Memory B cell (primary cell): ENCODE data around the gene RNF17.

Experiments
- ATAC-seq: fragments of 150-1000 bp; cut with Tn5 transposase; 2 replicates; pipeline ENCODE4 v1.10.0; 2021; ENCODE audit warnings: low read depth, mild to moderate bottlenecking, moderate library complexity
- DNase-seq, 2 donors: peaks; one replicate each; pipeline ENCODE4 v3.0.0; 2022; ENCODE audit warnings: low spot score in 2 of 2
- H3K27ac Mint-ChIP-seq: one replicate; pipeline ENCODE4 v1.8.0; 2022; ENCODE audit warnings: mild to moderate bottlenecking, moderate library complexity, mixed read lengths
- H3K27me3 Mint-ChIP-seq: one replicate; pipeline ENCODE4 v1.8.0; 2022; ENCODE audit warnings: mixed read lengths
- H3K36me3 Mint-ChIP-seq: one replicate; pipeline ENCODE4 v1.8.0; 2022; ENCODE audit warnings: mild to moderate bottlenecking, mixed read lengths
- H3K4me1 Mint-ChIP-seq: one replicate; pipeline ENCODE4 v1.8.0; 2022; ENCODE audit warnings: mixed read lengths
- H3K4me3 Mint-ChIP-seq: one replicate; pipeline ENCODE4 v1.8.0; 2022; ENCODE audit warnings: mild to moderate bottlenecking, moderate library complexity, mixed read lengths
- H3K9me3 Mint-ChIP-seq: one replicate; pipeline ENCODE4 v1.8.0; 2022; ENCODE audit warnings: mixed read lengths

The RNF17 gene

GRCh38 chr13:24737042-24737441 lies 26.9 kb upstream of the RNF17 start:
- Mint-ChIP-seq H3K4me3 (no peak overlapping the region), H3K36me3 (no peaks in the 10 kb centered on the region), H3K9me3 (peaks cover 3% of the 10 kb centered on the region), H3K27ac (no peak overlapping the region), H3K27me3 (no peaks in the 10 kb centered on the region), H3K4me1 (no peaks in the 10 kb centered on the region)
- DNase-seq (no peak), ATAC-seq (no peak)

GRCh38 chr13:24738366-24738847 lies 25.6 kb upstream of the RNF17 start:
- no peaks in the 10 kb centered on the region for H3K27me3 Mint-ChIP-seq
- no peaks in the 10 kb centered on the region for H3K9me3 Mint-ChIP-seq
- no peak overlapping the region for H3K4me3 Mint-ChIP-seq
- no peak overlapping the region for H3K27ac Mint-ChIP-seq
- no peaks in the 10 kb centered on the region for H3K36me3 Mint-ChIP-seq
- H3K4me1 Mint-ChIP-seq = no peaks in the 10 kb centered on the region
- DNase-seq (no peak), ATAC-seq (no peak)

- H3K36me3 Mint-ChIP-seq = no peaks in the 10 kb centered on the region
- H3K9me3 Mint-ChIP-seq = no peaks in the 10 kb centered on the region
- H3K27ac Mint-ChIP-seq = no peak overlapping the region
- no peaks in the 10 kb centered on the region for H3K4me1 Mint-ChIP-seq
- no peak overlapping the region for H3K4me3 Mint-ChIP-seq
- H3K27me3 Mint-ChIP-seq = peaks cover 5% of the 10 kb centered on the region
- ATAC-seq = no peak
- DNase-seq = no peak
Measured at GRCh38 chr13:24740014-24740890, 23.7 kb upstream of the RNF17 start.

GRCh38 chr13:24741016-24741662 lies 22.8 kb upstream of the RNF17 start:
- Mint-ChIP-seq H3K4me1 (no peaks in the 10 kb centered on the region), H3K4me3 (no peak overlapping the region), H3K36me3 (no peaks in the 10 kb centered on the region), H3K27me3 (peaks cover 5% of the 10 kb centered on the region), H3K9me3 (no peaks in the 10 kb centered on the region), H3K27ac (no peak overlapping the region)
- DNase-seq (no peak), ATAC-seq (peak; percentile 10)

DNA sequence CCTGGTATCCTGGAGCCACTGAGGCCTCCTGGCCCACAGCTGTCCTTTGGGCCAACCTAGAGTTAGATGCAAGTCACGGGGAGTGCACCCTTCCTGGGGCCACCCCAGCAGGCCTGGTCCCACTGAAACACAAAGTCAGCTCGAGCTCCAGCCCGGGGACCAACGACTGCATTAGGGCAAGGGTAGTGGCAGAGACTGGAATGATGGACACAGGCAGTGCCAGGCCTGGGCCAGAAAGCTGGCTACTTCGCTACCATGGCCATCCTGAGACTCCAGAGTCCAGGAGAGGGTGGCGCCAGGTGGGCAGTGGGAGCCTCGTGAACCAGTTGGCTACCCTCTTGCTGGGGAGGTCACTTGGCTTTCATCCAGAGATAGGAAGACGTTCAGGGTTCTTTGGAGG lies 22.2 kb upstream of the RNF17 start:
- no peak for ATAC-seq
- Mint-ChIP-seq H3K9me3 (no peaks in the 10 kb centered on the region), H3K36me3 (no peaks in the 10 kb centered on the region), H3K27ac (no peak overlapping the region), H3K4me1 (no peaks in the 10 kb centered on the region), H3K4me3 (no peak overlapping the region), H3K27me3 (peaks cover 7% of the 10 kb centered on the region)
- no peak for DNase-seq

DNA sequence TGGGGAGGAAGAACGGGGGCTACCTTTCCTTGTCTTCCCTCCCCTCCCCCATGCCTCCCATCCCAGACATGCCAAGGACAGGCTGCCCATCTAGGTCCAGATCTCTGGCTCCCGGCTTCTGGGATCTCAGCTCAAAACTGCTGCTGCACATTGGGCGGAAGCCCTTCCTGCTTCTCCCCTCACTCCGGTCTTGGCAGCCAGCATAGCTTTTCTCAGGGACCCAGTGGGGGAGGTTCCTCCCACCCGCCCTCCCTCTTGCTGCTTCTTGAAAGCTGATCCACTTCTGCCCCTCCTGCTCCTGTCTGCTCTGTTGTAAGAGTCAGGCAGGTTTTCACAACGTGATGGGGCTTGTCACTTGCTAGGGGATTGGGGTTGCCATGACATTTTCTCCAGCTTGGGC lies 21.7 kb upstream of the RNF17 start:
- Mint-ChIP-seq H3K36me3 (no peaks in the 10 kb centered on the region), H3K4me3 (no peak overlapping the region), H3K9me3 (no peaks in the 10 kb centered on the region), H3K27ac (no peak overlapping the region), H3K4me1 (peaks cover 2% of the 10 kb centered on the region), H3K27me3 (peaks cover 10% of the 10 kb centered on the region)
- DNase-seq (no peak), ATAC-seq (no peak)

GRCh38 chr13:24742977-24743376 lies 21.0 kb upstream of the RNF17 start:
- Mint-ChIP-seq H3K4me1 (peaks cover 5% of the 10 kb centered on the region), H3K36me3 (no peaks in the 10 kb centered on the region), H3K27me3 (peaks cover 12% of the 10 kb centered on the region), H3K4me3 (no peak overlapping the region), H3K9me3 (no peaks in the 10 kb centered on the region), H3K27ac (no peak overlapping the region)
- no peak for ATAC-seq
- DNase-seq = no peak

DNA sequence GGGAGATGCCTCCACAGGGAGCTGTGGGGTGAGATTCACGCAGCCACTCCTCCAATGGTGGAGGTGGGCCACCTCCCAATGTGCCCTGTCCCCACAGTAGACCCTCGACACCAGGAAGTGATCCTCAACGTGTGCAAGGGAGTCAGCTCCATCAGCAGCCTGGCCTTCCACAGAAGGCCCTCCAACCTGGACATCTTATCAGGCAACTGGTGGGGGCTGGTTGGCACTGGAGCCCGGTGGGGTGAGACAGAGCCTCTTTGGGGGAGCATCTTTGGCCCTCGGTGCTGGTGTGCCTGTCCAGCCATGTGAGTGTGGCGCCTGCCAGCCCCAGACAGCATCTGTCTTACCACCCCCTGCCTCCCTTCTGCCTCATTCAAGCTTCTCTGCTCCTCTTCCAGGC lies 19.7 kb upstream of the RNF17 start:
- ATAC-seq = no peak
- peaks cover 6% of the 10 kb centered on the region for H3K4me1 Mint-ChIP-seq
- no peak for DNase-seq
- H3K27me3 Mint-ChIP-seq = peaks cover 15% of the 10 kb centered on the region
- H3K9me3 Mint-ChIP-seq = no peaks in the 10 kb centered on the region
- no peaks in the 10 kb centered on the region for H3K36me3 Mint-ChIP-seq
- no peak overlapping the region for H3K4me3 Mint-ChIP-seq
- H3K27ac Mint-ChIP-seq = no peak overlapping the region

- H3K27ac Mint-ChIP-seq = no peak overlapping the region
- no peak overlapping the region for H3K4me3 Mint-ChIP-seq
- DNase-seq (no peak), ATAC-seq (no peak)
- H3K9me3 Mint-ChIP-seq = no peaks in the 10 kb centered on the region
- peaks cover 6% of the 10 kb centered on the region for H3K4me1 Mint-ChIP-seq
- H3K27me3 Mint-ChIP-seq = peaks cover 19% of the 10 kb centered on the region
- H3K36me3 Mint-ChIP-seq = no peaks in the 10 kb centered on the region
Measured at GRCh38 chr13:24745516-24745860, 18.5 kb upstream of the RNF17 start.

- ATAC-seq (no peak), DNase-seq (no peak)
- H3K36me3 Mint-ChIP-seq = no peaks in the 10 kb centered on the region
- H3K4me1 Mint-ChIP-seq = peaks cover 6% of the 10 kb centered on the region
- no peak overlapping the region for H3K27ac Mint-ChIP-seq
- no peaks in the 10 kb centered on the region for H3K9me3 Mint-ChIP-seq
- peaks cover 19% of the 10 kb centered on the region for H3K27me3 Mint-ChIP-seq
- peak overlapping the region; percentile 39 for H3K4me3 Mint-ChIP-seq
Measured at GRCh38 chr13:24745861-24746617, 17.9 kb upstream of the RNF17 start.

DNA sequence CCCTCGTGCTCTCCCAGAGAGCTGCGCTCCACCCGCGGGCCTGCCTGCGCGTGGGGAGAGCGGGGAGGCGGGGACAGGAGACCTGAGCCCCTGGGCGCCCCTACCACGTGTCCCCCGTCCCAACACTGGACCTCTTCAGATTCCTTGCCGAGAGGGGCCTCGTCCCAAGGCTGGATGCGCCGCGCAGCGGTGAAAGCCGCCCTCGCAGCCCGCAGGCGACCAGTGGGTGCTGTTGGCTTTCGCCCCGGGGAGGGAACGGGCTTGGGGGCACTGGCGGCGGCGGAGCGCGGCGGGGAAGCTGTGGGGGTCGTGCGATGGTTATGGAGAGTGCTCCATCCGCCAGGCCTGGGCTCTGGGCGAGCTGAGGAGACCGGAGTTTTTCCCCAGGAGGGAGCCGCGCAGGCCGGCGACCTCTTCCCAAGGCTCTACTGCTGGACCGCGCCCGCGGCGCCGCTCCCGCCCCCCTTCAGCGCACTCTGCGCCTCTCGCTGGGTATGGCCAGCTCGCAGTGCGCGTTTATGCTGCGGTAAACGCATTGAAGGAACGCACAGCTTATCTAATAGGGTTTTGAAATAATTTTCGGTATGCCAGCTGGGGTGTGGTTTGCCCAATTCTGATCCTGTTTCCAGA lies 17.2 kb upstream of the RNF17 start:
- Mint-ChIP-seq H3K27ac (no peak overlapping the region), H3K4me3 (peak overlapping the region; percentile 58), H3K36me3 (no peaks in the 10 kb centered on the region), H3K9me3 (no peaks in the 10 kb centered on the region), H3K27me3 (peaks cover 19% of the 10 kb centered on the region), H3K4me1 (peaks cover 6% of the 10 kb centered on the region)
- DNase-seq (no peak), ATAC-seq (no peak)

DNA sequence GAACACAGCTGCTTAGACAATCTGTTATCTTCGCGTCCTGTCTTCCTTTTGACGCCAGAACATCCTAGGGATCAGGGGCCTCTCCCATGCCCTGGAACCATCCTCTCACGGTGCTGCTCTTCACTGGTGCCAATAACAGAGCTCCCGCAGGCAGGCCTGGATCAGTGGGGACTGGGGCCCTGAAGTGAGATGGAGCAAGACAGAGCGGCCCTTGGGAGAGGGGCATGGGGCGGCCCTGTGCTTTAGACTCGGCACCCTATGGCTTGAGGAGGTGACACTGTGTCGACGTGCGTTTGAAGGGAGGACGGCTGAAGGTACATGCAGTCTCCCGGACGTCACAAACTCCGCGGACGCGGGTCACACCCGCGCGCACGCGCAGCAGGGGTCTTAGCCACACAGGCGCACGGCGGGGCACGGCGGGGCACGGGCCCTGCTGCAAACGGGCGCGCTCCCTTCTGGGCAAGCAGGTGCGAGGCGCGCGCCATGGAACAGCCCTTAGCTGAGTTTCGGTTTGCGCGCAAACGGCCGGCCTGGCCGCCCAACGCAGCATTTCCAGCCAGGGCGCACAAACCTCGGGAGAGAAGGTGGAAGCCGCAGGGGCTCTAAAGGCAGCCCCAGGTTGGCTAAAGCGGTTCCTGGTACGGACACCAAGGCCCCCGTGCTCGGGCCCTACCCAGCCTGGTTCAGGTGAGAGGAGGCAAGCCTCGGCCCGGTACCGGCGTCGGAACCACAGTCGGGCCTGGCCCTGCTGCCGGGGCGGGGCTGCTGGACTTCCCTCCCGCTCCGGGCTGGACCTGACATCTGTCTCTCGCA lies 16.5 kb upstream of the RNF17 start:
- Mint-ChIP-seq H3K36me3 (no peaks in the 10 kb centered on the region), H3K9me3 (no peaks in the 10 kb centered on the region), H3K27ac (no peak overlapping the region), H3K4me1 (peaks cover 6% of the 10 kb centered on the region), H3K27me3 (peaks cover 19% of the 10 kb centered on the region), H3K4me3 (peak overlapping the region; percentile 58)
- ATAC-seq = no peak
- DNase-seq = no peak

- Mint-ChIP-seq H3K36me3 (no peaks in the 10 kb centered on the region), H3K27me3 (peaks cover 19% of the 10 kb centered on the region), H3K4me3 (peak overlapping the region; percentile 41), H3K27ac (no peak overlapping the region), H3K4me1 (peaks cover 6% of the 10 kb centered on the region), H3K9me3 (no peaks in the 10 kb centered on the region)
- no peak for ATAC-seq
- DNase-seq = no peak
Measured at GRCh38 chr13:24748061-24748400, 15.9 kb upstream of the RNF17 start.
